A549 (cell line): ENCODE data around the gene CTBP2. TPM values are rescaled to one million over a fixed set of nuclear protein-coding genes. Genes with fewer than 3 reads are reported as not detected.

ENCODE experiments used
- ATAC-seq, 2 experiments: fragments of 200-7000 bp in 1 of 2; fragments of >200 bp in 1 of 2; cut with Nextera tagmentation in 1 of 2; cut with Tn5 transposase in 1 of 2; 3 replicates each; pipeline versions ENCODE4 v1.8.0 to v1.9.1; 2018 to 2020; ENCODE audit warnings: mild to moderate bottlenecking in 1 of 2, moderate library complexity in 1 of 2
- CTCF ChIA-PET: fragments of 300-600 bp; sonication (Branson Sonifier 250); formaldehyde crosslinking; extraction: SDS; loops from one replicate; lab custom pipeline; 2021; ENCODE audit warnings: antibody characterized with exemption, inconsistent platforms; lab: Yijun Ruan, JAX
- POLR2A ChIA-PET: fragments of 350-600 bp; formaldehyde crosslinking; extraction: SDS; loops from one replicate; lab custom pipeline; 2021; ENCODE audit warnings: antibody characterized with exemption, inconsistent platforms; lab: Yijun Ruan, JAX
- DNase-seq, 2 experiments: peaks; one replicate each; pipeline versions ENCODE4 v3.0.0 to v3.0.0-alpha.2; 2011 to 2016; ENCODE audit warnings: low read depth in 1 of 2, low spot score in 1 of 2
- FAIRE-seq: peaks from 2 replicates; lab custom pipeline; 2011; peaks lifted over from hg19 to GRCh38; lab: Jason Lieb, UNC
- H3K27ac ChIP-seq, 2 experiments: fragments of >200 bp; sonication (Bioruptor Twin); formaldehyde crosslinking; 3 replicates each; pipeline ENCODE4 v1.5.1; 2016 to 2017
- H3K4me1 ChIP-seq: fragments of >200 bp; sonication (Bioruptor Twin); formaldehyde crosslinking; 3 replicates; pipeline ENCODE4 v1.6.1; 2016
- H3K4me2 ChIP-seq: fragments of >200 bp; sonication (Bioruptor Twin); formaldehyde crosslinking; 3 replicates; pipeline ENCODE4 v1.6.1; 2016
- H3K4me3 ChIP-seq: fragments of >200 bp; sonication (Bioruptor Twin); formaldehyde crosslinking; 3 replicates; pipeline ENCODE4 v1.5.1; 2016
- H3K9me3 ChIP-seq: fragments of >200 bp; sonication (Bioruptor Twin); formaldehyde crosslinking; 3 replicates; pipeline ENCODE4 v1.6.1; 2016
- ATOH8 ChIP-seq: fragments of 250-450 bp; sonication (Bioruptor Pico); IDR thresholded peaks from 2 replicates; pipeline ENCODE4 v1.5.0; 2020; ENCODE audit warnings: low read depth, mild to moderate bottlenecking, moderate library complexity
- BCL3 ChIP-seq: fragments of >200 bp; sonication (Bioruptor Twin); formaldehyde crosslinking; IDR thresholded peaks from 3 replicates; pipeline ENCODE4 v1.6.1; 2016
- CEBPB ChIP-seq, 2 experiments: fragments of >200 bp in 1 of 2; sonication (Bioruptor Twin) in 1 of 2; formaldehyde crosslinking in 1 of 2; IDR thresholded peaks; 2 replicates each; pipeline ENCODE4 v1.6.1; 2012 to 2016
- EP300 ChIP-seq, 2 experiments: fragments of >200 bp; sonication (Bioruptor Twin); formaldehyde crosslinking; IDR thresholded peaks; 2 replicates in 1 of 2; 3 replicates in 1 of 2; pipeline ENCODE4 v1.6.1; 2016 to 2017
- FOSB ChIP-seq: fragments of 250-450 bp; sonication (Bioruptor Pico); IDR thresholded peaks from 2 replicates; pipeline ENCODE4 v1.5.0; 2020; ENCODE audit warnings: mild to moderate bottlenecking, moderate library complexity
- FOSL2 ChIP-seq, 2 experiments: fragments of 450-650 bp in 1 of 2; fragments of >200 bp in 1 of 2; sonication (Bioruptor Twin) in 1 of 2; formaldehyde crosslinking; IDR thresholded peaks; 2 replicates each; pipeline versions ENCODE4 v1.5.0 to v1.6.1; 2016 to 2020; ENCODE audit warnings: mild to moderate bottlenecking in 1 of 2, moderate library complexity in 1 of 2
- GATA3 ChIP-seq: IDR thresholded peaks from 2 replicates; pipeline ENCODE4 v1.6.1; 2012; ENCODE audit warnings: borderline replicate concordance
- HES2 ChIP-seq: fragments of >200 bp; sonication (Bioruptor Twin); formaldehyde crosslinking; IDR thresholded peaks from 2 replicates; pipeline ENCODE4 v1.6.1; 2016
- HEYL ChIP-seq: fragments of 250-450 bp; sonication (Bioruptor Pico); IDR thresholded peaks from 2 replicates; pipeline ENCODE4 v1.8.0; 2021; ENCODE audit warnings: mild to moderate bottlenecking, moderate library complexity
- HOXA7 ChIP-seq: fragments of 250-450 bp; sonication (Bioruptor Pico); IDR thresholded peaks from 2 replicates; pipeline ENCODE4 v1.5.0; 2020; ENCODE audit warnings: mild to moderate bottlenecking, moderate library complexity
- HOXB13 ChIP-seq: fragments of 250-450 bp; sonication (Bioruptor Pico); IDR thresholded peaks from 2 replicates; pipeline ENCODE4 v1.5.0; 2020; ENCODE audit warnings: low read depth, mild to moderate bottlenecking, moderate library complexity
- HOXB5 ChIP-seq: fragments of 250-450 bp; sonication (Bioruptor Pico); IDR thresholded peaks from 2 replicates; pipeline ENCODE4 v1.5.0; 2020; ENCODE audit warnings: mild to moderate bottlenecking, moderate library complexity
- MAFK ChIP-seq: fragments of 450-650 bp; IDR thresholded peaks from 2 replicates; pipeline ENCODE4 v1.6.1; 2014; ENCODE audit not compliant: partially characterized antibody
- MYC ChIP-seq: IDR thresholded peaks from 2 replicates; pipeline ENCODE4 v1.6.1; 2012; ENCODE audit warnings: mild to moderate bottlenecking, inconsistent platforms, low read length, improper control_type of control experiment, borderline replicate concordance
- NFE2L2 ChIP-seq: fragments of 150-350 bp; conservative IDR thresholded peaks from 2 replicates; pipeline ENCODE4 v1.6.1; 2014; ENCODE audit warnings: low read length
- NR3C1 ChIP-seq: fragments of >200 bp; sonication (Bioruptor Twin); formaldehyde crosslinking; IDR thresholded peaks from 3 replicates; pipeline ENCODE4 v1.6.1; 2017
- PHF8 ChIP-seq: fragments of 200-600 bp; sonication (generic); IDR thresholded peaks from 2 replicates; pipeline ENCODE4 v1.6.1; 2016; ENCODE audit warnings: low read depth, mild to moderate bottlenecking, antibody characterized with exemption, moderate library complexity, borderline replicate concordance
- POLR2A ChIP-seq: IDR thresholded peaks from 2 replicates; pipeline ENCODE4 v1.6.1; 2012; ENCODE audit warnings: mild to moderate bottlenecking, low read length
- RAD21 ChIP-seq, 2 experiments: fragments of >200 bp in 1 of 2; sonication (Bioruptor Twin) in 1 of 2; formaldehyde crosslinking in 1 of 2; IDR thresholded peaks in 1 of 2; conservative IDR thresholded peaks in 1 of 2; 2 replicates in 1 of 2; 3 replicates in 1 of 2; pipeline ENCODE4 v1.6.1; 2012 to 2018; ENCODE audit warnings: inconsistent platforms in 1 of 2
- RARB ChIP-seq: fragments of 250-450 bp; sonication (Bioruptor Pico); IDR thresholded peaks from 2 replicates; pipeline ENCODE4 v1.8.0; 2021; ENCODE audit warnings: mild to moderate bottlenecking, moderate library complexity
- REST ChIP-seq: fragments of 200-600 bp; sonication (generic); IDR thresholded peaks from 2 replicates; pipeline ENCODE4 v1.6.1; 2016; ENCODE audit warnings: antibody characterized with exemption, mild to moderate bottlenecking, moderate library complexity
- RFX5 ChIP-seq: fragments of 450-650 bp; IDR thresholded peaks from 2 replicates; pipeline ENCODE4 v1.7.1; 2014; ENCODE audit warnings: antibody characterized with exemption, mild to moderate bottlenecking, moderate library complexity
- RNF2 ChIP-seq: fragments of 200-600 bp; sonication (generic); IDR thresholded peaks from 2 replicates; pipeline ENCODE4 v1.6.1; 2016; ENCODE audit warnings: low read depth, mild to moderate bottlenecking, antibody characterized with exemption, moderate library complexity, borderline replicate concordance
- TFCP2L1 ChIP-seq: fragments of 250-450 bp; sonication (Bioruptor Pico); IDR thresholded peaks from 2 replicates; pipeline ENCODE4 v1.5.0; 2021; ENCODE audit warnings: mild to moderate bottlenecking
- TP53 ChIP-seq: fragments of 250-450 bp; sonication (Bioruptor Pico); IDR thresholded peaks from 2 replicates; pipeline ENCODE4 v1.5.0; 2021; ENCODE audit warnings: mild to moderate bottlenecking, moderate library complexity
- USF2 ChIP-seq: fragments of 450-650 bp; IDR thresholded peaks from 2 replicates; pipeline ENCODE4 v1.6.1; 2014; ENCODE audit warnings: antibody characterized with exemption
- ZSCAN20 ChIP-seq: fragments of 250-450 bp; sonication (Bioruptor Pico); IDR thresholded peaks from 2 replicates; pipeline ENCODE4 v1.8.0; 2022; ENCODE audit warnings: mild to moderate bottlenecking, moderate library complexity
- WGBS: methylation state at CpG from one replicate; pipeline ENCODE4 v1.1.6; 2017; ENCODE audit errors: missing lambda C conversion rate; 5-methylcytosine and 5-hydroxymethylcytosine counted together
- polyA plus RNA-seq, 4 experiments: library from polyadenylated mRNA; depleted of rRNA in 3 of 4; stranded (reverse); fragments of >200 nt; fragmentation: RNase III in 1 of 4; extraction: RNeasy Plus Mini Kit Qiagen cat#74134 plus additional on column Dnase treatment in 1 of 4; gene quantifications; 2 replicates in 3 of 4; 3 replicates in 1 of 4; pipeline ENCODE4 v1.2.3, GENCODE V29; 2011 to 2017
- TF ChIP-seq, protein P1 (sequence below): fragments of >200 bp; sonication (Bioruptor Twin); formaldehyde crosslinking; IDR thresholded peaks from 3 replicates; pipeline ENCODE4 v1.5.1; 2016
- TF ChIP-seq, protein P2 (sequence below): fragments of 150-350 bp; IDR thresholded peaks from 2 replicates; pipeline ENCODE4 v1.6.1; 2014; ENCODE audit warnings: low read depth, mild to moderate bottlenecking, low read length

Gene CTBP2
- polyA plus RNA-seq, 2 of the 4 experiments (the other 2 are of a cell fraction), result 74.9 to 78.9 TPM

- FAIRE-seq (peak; percentile 89), ATAC-seq (peak; percentile 84 to 89), DNase-seq (peak; percentile 93 to 94)
- Histone ChIP-seq H3K4me1 (peaks cover 55% of the 10 kb centered on the region), H3K4me3 (0 out of 3 replicates have a peak overlapping the region, but pooled peaks have one; percentile 16), H3K9me3 (no peaks in the 10 kb centered on the region), H3K27ac (peak overlapping the region; percentile 78 to 89), H3K4me2 (peak overlapping the region; percentile 78)
- ChIA-PET POLR2A (interaction anchor here (0.6 to 1.4 kb wide), 5 partner anchors 33 to 634 kb away, joined by 3 to 6 read pairs (median 3); partner anchors contain the start of genes CTBP2 and EDRF1), CTCF (interaction anchor here (0.7 to 3.5 kb wide), 14 partner anchors 11 to 55 kb away, joined by 3 to 16 read pairs (median 5); no protein-coding TSS in a partner anchor)
- 19% methylated on average over 15 of the region's 18 CpGs for WGBS
- TF ChIP-seq MAFK, result peak; percentile 97
- TF ChIP-seq NR3C1, result no peak
- 0 out of 2 replicates have a peak, but pooled peaks have one; percentile 50 for TF ChIP-seq HOXA7 (CRISPR knock-in tag)
- TF ChIP-seq BCL3, result no peak
- no peak for TF ChIP-seq HES2
- no peak for TF ChIP-seq CEBPB (IDR thresholded peaks at IDR 0.05)
- TF ChIP-seq RARB (CRISPR knock-in tag), result no peak
- peak; percentile 22; the same call in 1 of the 2 replicates for TF ChIP-seq TFCP2L1
- no peak for TF ChIP-seq POLR2A
- TF ChIP-seq ATOH8, result peak; percentile 70; the same call in 1 of the 2 replicates
- TF ChIP-seq NFE2L2, result no peak
- peak; percentile 79 for TF ChIP-seq RFX5
- no peak for TF ChIP-seq RNF2
- TF ChIP-seq REST, result no peak
- TF ChIP-seq, protein P1, sequence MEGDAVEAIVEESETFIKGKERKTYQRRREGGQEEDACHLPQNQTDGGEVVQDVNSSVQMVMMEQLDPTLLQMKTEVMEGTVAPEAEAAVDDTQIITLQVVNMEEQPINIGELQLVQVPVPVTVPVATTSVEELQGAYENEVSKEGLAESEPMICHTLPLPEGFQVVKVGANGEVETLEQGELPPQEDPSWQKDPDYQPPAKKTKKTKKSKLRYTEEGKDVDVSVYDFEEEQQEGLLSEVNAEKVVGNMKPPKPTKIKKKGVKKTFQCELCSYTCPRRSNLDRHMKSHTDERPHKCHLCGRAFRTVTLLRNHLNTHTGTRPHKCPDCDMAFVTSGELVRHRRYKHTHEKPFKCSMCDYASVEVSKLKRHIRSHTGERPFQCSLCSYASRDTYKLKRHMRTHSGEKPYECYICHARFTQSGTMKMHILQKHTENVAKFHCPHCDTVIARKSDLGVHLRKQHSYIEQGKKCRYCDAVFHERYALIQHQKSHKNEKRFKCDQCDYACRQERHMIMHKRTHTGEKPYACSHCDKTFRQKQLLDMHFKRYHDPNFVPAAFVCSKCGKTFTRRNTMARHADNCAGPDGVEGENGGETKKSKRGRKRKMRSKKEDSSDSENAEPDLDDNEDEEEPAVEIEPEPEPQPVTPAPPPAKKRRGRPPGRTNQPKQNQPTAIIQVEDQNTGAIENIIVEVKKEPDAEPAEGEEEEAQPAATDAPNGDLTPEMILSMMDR, result no peak
- no peak for TF ChIP-seq PHF8
- TF ChIP-seq HOXB13, result no peak
- TF ChIP-seq, protein P2, sequence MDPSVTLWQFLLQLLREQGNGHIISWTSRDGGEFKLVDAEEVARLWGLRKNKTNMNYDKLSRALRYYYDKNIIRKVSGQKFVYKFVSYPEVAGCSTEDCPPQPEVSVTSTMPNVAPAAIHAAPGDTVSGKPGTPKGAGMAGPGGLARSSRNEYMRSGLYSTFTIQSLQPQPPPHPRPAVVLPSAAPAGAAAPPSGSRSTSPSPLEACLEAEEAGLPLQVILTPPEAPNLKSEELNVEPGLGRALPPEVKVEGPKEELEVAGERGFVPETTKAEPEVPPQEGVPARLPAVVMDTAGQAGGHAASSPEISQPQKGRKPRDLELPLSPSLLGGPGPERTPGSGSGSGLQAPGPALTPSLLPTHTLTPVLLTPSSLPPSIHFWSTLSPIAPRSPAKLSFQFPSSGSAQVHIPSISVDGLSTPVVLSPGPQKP, result no peak
- no peak for TF ChIP-seq ZSCAN20
- TF ChIP-seq HOXB5 (CRISPR knock-in tag), result 0 out of 2 replicates have a peak, but pooled peaks have one; percentile 51
- TF ChIP-seq USF2, result no peak
- no peak for TF ChIP-seq FOSL2 (IDR thresholded peaks at IDR 0.05)
- peak; percentile 32; the same call in 1 of the 2 replicates for TF ChIP-seq FOSL2 (CRISPR knock-in tag; IDR thresholded peaks at IDR 0.05)
- TF ChIP-seq TP53 (CRISPR knock-in tag), result 0 out of 2 replicates have a peak, but pooled peaks have one; percentile 63
- no peak for TF ChIP-seq RAD21 (conservative IDR thresholded peaks at IDR 0.05 in 1 of 2, IDR thresholded peaks at IDR 0.05 in 1 of 2)
- 0 out of 5 replicates have a peak, but pooled peaks of 1 of the 2 experiments have one; percentile 24 for TF ChIP-seq EP300 (IDR thresholded peaks at IDR 0.05)
- TF ChIP-seq GATA3, result 0 out of 2 replicates have a peak, but pooled peaks have one; percentile 12
- TF ChIP-seq FOSB (CRISPR knock-in tag), result peak; percentile 53; the same call in 1 of the 2 replicates
- TF ChIP-seq MYC, result 0 out of 2 replicates have a peak, but pooled peaks have one; percentile 60
- 0 out of 2 replicates have a peak, but pooled peaks have one; percentile 30 for TF ChIP-seq HEYL
Measured at GRCh38 chr10:125084614-125085257, 75.6 kb downstream of the CTBP2 start.
